GM23338 (cell line): ENCODE data around the gene WTIP. TPM values are rescaled to one million over a fixed set of nuclear protein-coding genes. Genes with fewer than 3 reads are reported as not detected.

Experiments used
- ATAC-seq: fragments of 200-7000 bp; cut with Tn5 transposase; 3 replicates; pipeline ENCODE4 v1.9.1; 2020
- DNase-seq: peaks from one replicate; pipeline ENCODE4 v3.0.0-alpha.2; 2015; ENCODE audit warnings: low spot score
- H2AFZ ChIP-seq: fragments of 200-600 bp; sonication (generic); 2 replicates; pipeline ENCODE4 v1.8.0; 2016; ENCODE audit warnings: antibody characterized with exemption, mild to moderate bottlenecking, moderate library complexity
- H3F3A ChIP-seq: fragments of 200-600 bp; sonication (generic); replicated peaks from 2 replicates; pipeline ENCODE4 v1.8.0; 2017; ENCODE audit warnings: antibody characterized with exemption, mixed run types, low read depth
- H3K27ac ChIP-seq: fragments of 200-600 bp; sonication (generic); 2 replicates; pipeline ENCODE4 v1.6.1; 2016; ENCODE audit warnings: low read depth
- H3K27me3 ChIP-seq: fragments of 200-600 bp; sonication (generic); 2 replicates; pipeline ENCODE4 v1.8.0; 2016; ENCODE audit warnings: mild to moderate bottlenecking, mixed run types, moderate library complexity; ENCODE audit not compliant: insufficient read depth
- H3K36me3 ChIP-seq: fragments of 200-600 bp; sonication (generic); 2 replicates; pipeline ENCODE4 v1.8.0; 2016; ENCODE audit warnings: mild to moderate bottlenecking; ENCODE audit not compliant: insufficient read depth
- H3K4me1 ChIP-seq: fragments of 200-600 bp; sonication (generic); 2 replicates; pipeline ENCODE4 v1.8.0; 2016; ENCODE audit warnings: mild to moderate bottlenecking, moderate library complexity; ENCODE audit not compliant: insufficient read depth
- H3K4me2 ChIP-seq: fragments of 200-600 bp; sonication (generic); 2 replicates; pipeline ENCODE4 v1.7.1; 2017; ENCODE audit warnings: mixed run types
- H3K4me3 ChIP-seq: fragments of 200-600 bp; sonication (generic); 2 replicates; pipeline ENCODE4 v1.6.1; 2016; ENCODE audit warnings: mixed run types
- H3K79me2 ChIP-seq: fragments of 200-600 bp; sonication (generic); replicated peaks from 2 replicates; pipeline ENCODE4 v1.8.0; 2017; ENCODE audit warnings: mild to moderate bottlenecking; ENCODE audit not compliant: insufficient read depth
- H3K9me2 ChIP-seq: fragments of 200-600 bp; sonication (generic); 2 replicates; pipeline ENCODE4 v1.8.0; 2017; ENCODE audit not compliant: insufficient read depth
- H4K20me1 ChIP-seq: fragments of 200-600 bp; sonication (generic); replicated peaks from 2 replicates; pipeline ENCODE4 v1.8.0; 2017; ENCODE audit warnings: mild to moderate bottlenecking; ENCODE audit not compliant: insufficient read depth
- H3K27ac Mint-ChIP-seq: 2 replicates; pipeline ENCODE4 v1.8.0; 2020; ENCODE audit warnings: inconsistent platforms, mild to moderate bottlenecking, moderate library complexity, mixed read lengths
- H3K27me3 Mint-ChIP-seq: 3 replicates; pipeline ENCODE4 v1.8.0; 2022; ENCODE audit warnings: low read depth, mild to moderate bottlenecking, moderate library complexity, mixed read lengths, inconsistent platforms; ENCODE audit not compliant: insufficient read depth, poor library complexity
- H3K36me3 Mint-ChIP-seq: 3 replicates; pipeline ENCODE4 v1.8.0; 2021; ENCODE audit warnings: low read depth, mild to moderate bottlenecking, inconsistent platforms, moderate library complexity, mixed read lengths
- H3K4me1 Mint-ChIP-seq: 3 replicates; pipeline ENCODE4 v1.8.0; 2020; ENCODE audit warnings: mild to moderate bottlenecking, inconsistent platforms, mixed read lengths
- H3K4me3 Mint-ChIP-seq: 3 replicates; pipeline ENCODE4 v1.8.0; 2021; ENCODE audit warnings: moderate library complexity, mild to moderate bottlenecking, inconsistent platforms, mixed read lengths
- H3K9me3 Mint-ChIP-seq: 3 replicates; pipeline ENCODE4 v1.8.0; 2020; ENCODE audit warnings: moderate library complexity, mild to moderate bottlenecking, inconsistent platforms, mixed read lengths
- CREB1 ChIP-seq: fragments of 250-450 bp; sonication (Bioruptor Pico); IDR thresholded peaks from 2 replicates; pipeline ENCODE4 v1.5.0; 2020; ENCODE audit warnings: low read depth, mild to moderate bottlenecking, moderate library complexity
- CTCF ChIP-seq, 2 experiments: fragments of 200-600 bp in 1 of 2; sonication (generic) in 1 of 2; conservative IDR thresholded peaks; 2 replicates each; pipeline versions ENCODE4 v1.5.1 to v1.6.1; 2016 to 2017; ENCODE audit warnings: antibody characterized with exemption in 2 of 2, low read depth in 2 of 2, mild to moderate bottlenecking in 2 of 2, moderate library complexity in 1 of 2
- ETS1 ChIP-seq: IDR thresholded peaks from 2 replicates; pipeline ENCODE4 v1.6.1; 2016; ENCODE audit warnings: antibody characterized with exemption
- EZH2 ChIP-seq: fragments of 200-600 bp; sonication (generic); IDR thresholded peaks from one replicate; pipeline ENCODE4 v1.8.0; 2017; ENCODE audit warnings: antibody characterized with exemption, mild to moderate bottlenecking, low read depth; ENCODE audit not compliant: unreplicated experiment
- EZH2phosphoT487 ChIP-seq: fragments of 200-600 bp; sonication (generic); IDR thresholded peaks from one replicate; pipeline ENCODE4 v1.8.1; 2018; ENCODE audit warnings: antibody characterized with exemption; ENCODE audit not compliant: unreplicated experiment
- NANOG ChIP-seq: IDR thresholded peaks from 2 replicates; pipeline ENCODE4 v1.6.1; 2016; ENCODE audit warnings: antibody characterized with exemption, borderline replicate concordance
- POLR2AphosphoS5 ChIP-seq: IDR thresholded peaks from 2 replicates; pipeline ENCODE4 v1.6.1; 2016; ENCODE audit warnings: antibody characterized with exemption, low read depth
- REST ChIP-seq: IDR thresholded peaks from one replicate; pipeline ENCODE4 v1.6.1; 2018; ENCODE audit warnings: antibody characterized with exemption; ENCODE audit not compliant: unreplicated experiment
- STAT1 ChIP-seq: IDR thresholded peaks from one replicate; pipeline ENCODE4 v1.6.1; 2016; ENCODE audit warnings: antibody characterized with exemption; ENCODE audit not compliant: unreplicated experiment
- ZNF114 ChIP-seq: fragments of 250-450 bp; sonication (Bioruptor Pico); IDR thresholded peaks from 2 replicates; pipeline ENCODE4 v1.5.0; 2020; ENCODE audit warnings: mild to moderate bottlenecking, moderate library complexity
- ZNF331 ChIP-seq: fragments of 250-450 bp; sonication (Bioruptor Pico); IDR thresholded peaks from 2 replicates; pipeline ENCODE4 v1.5.0; 2020; ENCODE audit warnings: low read depth, mild to moderate bottlenecking, moderate library complexity
- polyA plus RNA-seq: library from polyadenylated mRNA; unstranded; fragments of >200 nt; fragmentation: Nextera tagmentation; extraction: Ambion mirVana; gene quantifications from 2 replicates; pipeline ENCODE4 v1.2.1, GENCODE V29; 2016
- total RNA-seq: library from RNA; depleted of rRNA; stranded (reverse); fragments of >200 nt; shearing (Covaris generic); gene quantifications from 2 replicates; pipeline ENCODE4 v1.2.3, GENCODE V29; 2014

WTIP gene
- total and polyA plus RNA-seq, 2 experiments from 2014 or later, result 0.47 to 8.9 TPM

GRCh38 chr19:34503531-34504272, 22.1 kb downstream of the WTIP start:
- Mint-ChIP-seq H3K9me3 (peaks cover 2% of the 10 kb centered on the region; the same call in 2 of the 3 replicates), H3K4me1 (peaks cover 11% of the 10 kb centered on the region), H3K27me3 (peaks cover 11% of the 10 kb centered on the region), H3K36me3 (no peaks in the 10 kb centered on the region; the same call in 2 of the 3 replicates), H3K4me3 (no peak overlapping the region), H3K27ac (no peak overlapping the region)
- no peaks in the 10 kb centered on the region for H3K79me2 ChIP-seq
- H2AFZ ChIP-seq, result no peak overlapping the region
- H3K36me3 ChIP-seq, result no peaks in the 10 kb centered on the region
- TF ChIP-seq POLR2AphosphoS5 (no peak), EZH2 (no peak), CREB1 (CRISPR knock-in tag) (no peak), REST (no peak), ZNF331 (CRISPR knock-in tag) (no peak), STAT1 (no peak), ETS1 (no peak), CTCF (conservative IDR thresholded peaks at IDR 0.05; ENCODE audit: low read depth in 2 of 2) (no peak), ZNF114 (no peak), NANOG (no peak), EZH2phosphoT487 (no peak)
- ATAC-seq (no peak), DNase-seq (no peak)
- no peaks in the 10 kb centered on the region; the same call in none of the 2 replicates for H4K20me1 ChIP-seq
- H3K27me3 ChIP-seq, result peaks cover 16% of the 10 kb centered on the region
- H3K27ac ChIP-seq, result no peak overlapping the region
- no peaks in the 10 kb centered on the region for H3K9me2 ChIP-seq
- no peak overlapping the region for H3K4me3 ChIP-seq
- no peaks in the 10 kb centered on the region for H3K4me1 ChIP-seq
- H3K4me2 ChIP-seq, result no peak overlapping the region
- no peaks in the 10 kb centered on the region for H3F3A ChIP-seq
